ENCODE data around the gene REV1.
"Not testable (repeated sequence)": the region's sequence is repeated elsewhere in the genome, so short reads cannot be mapped to it uniquely, and the experiment has no call there.

The REV1 gene

GRCh38 chr2:99475095-99475494 is 14.7 kb downstream of the REV1 start:
- H3K9me3 Mint-ChIP-seq, H3K27me3 Mint-ChIP-seq, H3K4me3 Mint-ChIP-seq: not testable (repeated sequence)
- H3K4me1 Mint-ChIP-seq (ENCODE audit: low read depth) = peaks cover 60% of the 10 kb centered on the region
- H3K36me3 Mint-ChIP-seq (ENCODE audit: low read depth) = peaks cover 28% of the 10 kb centered on the region
- peak overlapping the region; percentile 59 for H3K27ac Mint-ChIP-seq

GRCh38 chr2:99473518-99474083 is 16.2 kb downstream of the REV1 start:
- peaks cover 28% of the 10 kb centered on the region for H3K36me3 Mint-ChIP-seq (ENCODE audit: low read depth)
- H3K4me1 Mint-ChIP-seq (ENCODE audit: low read depth) = peaks cover 59% of the 10 kb centered on the region
- H3K27ac Mint-ChIP-seq = no peak overlapping the region
- H3K4me3 Mint-ChIP-seq = no peak overlapping the region
- no peaks in the 10 kb centered on the region for H3K9me3 Mint-ChIP-seq
- no peaks in the 10 kb centered on the region for H3K27me3 Mint-ChIP-seq

- Mint-ChIP-seq H3K27ac (no peak overlapping the region), H3K4me1 (ENCODE audit: low read depth) (peaks cover 57% of the 10 kb centered on the region), H3K36me3 (ENCODE audit: low read depth) (peaks cover 24% of the 10 kb centered on the region), H3K27me3 (no peaks in the 10 kb centered on the region), H3K9me3 (no peaks in the 10 kb centered on the region), H3K4me3 (no peak overlapping the region)
These were observed 17.2 kb downstream of the REV1 start for GRCh38 chr2:99472600-99472960.

- Mint-ChIP-seq H3K9me3 (no peaks in the 10 kb centered on the region), H3K4me1 (ENCODE audit: low read depth) (peaks cover 58% of the 10 kb centered on the region), H3K27me3 (no peaks in the 10 kb centered on the region), H3K36me3 (ENCODE audit: low read depth) (peaks cover 21% of the 10 kb centered on the region), H3K4me3 (no peak overlapping the region), H3K27ac (peak overlapping the region; percentile 3)
These were observed 17.9 kb downstream of the REV1 start for GRCh38 chr2:99471654-99472599.

GRCh38 chr2:99470957-99471356 is 18.9 kb downstream of the REV1 start:
- Mint-ChIP-seq H3K4me3 (no peak overlapping the region), H3K4me1 (ENCODE audit: low read depth) (peaks cover 53% of the 10 kb centered on the region), H3K27me3 (no peaks in the 10 kb centered on the region), H3K9me3 (no peaks in the 10 kb centered on the region), H3K27ac (no peak overlapping the region), H3K36me3 (ENCODE audit: low read depth) (peaks cover 21% of the 10 kb centered on the region)

- H3K27me3 Mint-ChIP-seq, H3K27ac Mint-ChIP-seq, H3K4me3 Mint-ChIP-seq, H3K9me3 Mint-ChIP-seq: not testable (repeated sequence)
- Mint-ChIP-seq H3K36me3 (ENCODE audit: low read depth) (peaks cover 21% of the 10 kb centered on the region), H3K4me1 (ENCODE audit: low read depth) (peaks cover 53% of the 10 kb centered on the region)
These were observed 19.4 kb downstream of the REV1 start for GRCh38 chr2:99470459-99470858.

- Mint-ChIP-seq H3K4me3 (no peak overlapping the region), H3K27ac (no peak overlapping the region), H3K36me3 (ENCODE audit: low read depth) (peaks cover 22% of the 10 kb centered on the region), H3K27me3 (no peaks in the 10 kb centered on the region), H3K9me3 (no peaks in the 10 kb centered on the region), H3K4me1 (ENCODE audit: low read depth) (peaks cover 44% of the 10 kb centered on the region)
These were observed 20.4 kb downstream of the REV1 start for GRCh38 chr2:99469394-99469793.

- H3K36me3 Mint-ChIP-seq (ENCODE audit: low read depth) = peaks cover 30% of the 10 kb centered on the region
- H3K4me1 Mint-ChIP-seq (ENCODE audit: low read depth) = peaks cover 35% of the 10 kb centered on the region
- H3K27me3 Mint-ChIP-seq = no peaks in the 10 kb centered on the region
- H3K27ac Mint-ChIP-seq = no peak overlapping the region
- no peaks in the 10 kb centered on the region for H3K9me3 Mint-ChIP-seq
- H3K4me3 Mint-ChIP-seq = no peak overlapping the region
These were observed 21.7 kb downstream of the REV1 start for GRCh38 chr2:99468155-99468554.

- H3K27me3 Mint-ChIP-seq = no peaks in the 10 kb centered on the region
- no peak overlapping the region for H3K27ac Mint-ChIP-seq
- no peak overlapping the region for H3K4me3 Mint-ChIP-seq
- peaks cover 28% of the 10 kb centered on the region for H3K36me3 Mint-ChIP-seq (ENCODE audit: low read depth)
- peaks cover 34% of the 10 kb centered on the region for H3K4me1 Mint-ChIP-seq (ENCODE audit: low read depth)
- H3K9me3 Mint-ChIP-seq = no peaks in the 10 kb centered on the region
These were observed 22.4 kb downstream of the REV1 start for GRCh38 chr2:99467390-99467789.

- Mint-ChIP-seq H3K36me3 (ENCODE audit: low read depth) (peaks cover 54% of the 10 kb centered on the region), H3K27ac (no peak overlapping the region), H3K4me1 (ENCODE audit: low read depth) (no peaks in the 10 kb centered on the region), H3K27me3 (no peaks in the 10 kb centered on the region), H3K4me3 (no peak overlapping the region), H3K9me3 (no peaks in the 10 kb centered on the region)
These were observed 27.9 kb downstream of the REV1 start for GRCh38 chr2:99461828-99462483.

GRCh38 chr2:99458529-99458928 is 31.3 kb downstream of the REV1 start:
- Mint-ChIP-seq H3K4me1 (ENCODE audit: low read depth) (no peaks in the 10 kb centered on the region), H3K27me3 (no peaks in the 10 kb centered on the region), H3K27ac (no peak overlapping the region), H3K4me3 (no peak overlapping the region), H3K9me3 (no peaks in the 10 kb centered on the region), H3K36me3 (ENCODE audit: low read depth) (peaks cover 75% of the 10 kb centered on the region)

- Mint-ChIP-seq H3K27ac (no peak overlapping the region), H3K4me3 (no peak overlapping the region), H3K9me3 (no peaks in the 10 kb centered on the region), H3K4me1 (ENCODE audit: low read depth) (no peaks in the 10 kb centered on the region), H3K36me3 (ENCODE audit: low read depth) (peaks cover 69% of the 10 kb centered on the region), H3K27me3 (no peaks in the 10 kb centered on the region)
These were observed 38.1 kb downstream of the REV1 start for GRCh38 chr2:99451686-99452085.

GRCh38 chr2:99451280-99451679 is 38.5 kb downstream of the REV1 start:
- Mint-ChIP-seq H3K4me3 (no peak overlapping the region), H3K27ac (no peak overlapping the region), H3K4me1 (ENCODE audit: low read depth) (no peaks in the 10 kb centered on the region)

GRCh38 chr2:99450199-99450598 is 39.6 kb downstream of the REV1 start:
- H3K36me3 Mint-ChIP-seq (ENCODE audit: low read depth) = peaks cover 60% of the 10 kb centered on the region
- H3K4me1 Mint-ChIP-seq (ENCODE audit: low read depth) = peaks cover 1% of the 10 kb centered on the region
- no peak overlapping the region for H3K4me3 Mint-ChIP-seq
- H3K27me3 Mint-ChIP-seq = no peaks in the 10 kb centered on the region
- H3K27ac Mint-ChIP-seq = no peak overlapping the region
- no peaks in the 10 kb centered on the region for H3K9me3 Mint-ChIP-seq

More at GRCh38 chr2:99451280-99451679, 38.5 kb downstream of the REV1 start:
- Mint-ChIP-seq H3K27me3 (no peaks in the 10 kb centered on the region), H3K36me3 (ENCODE audit: low read depth) (peaks cover 68% of the 10 kb centered on the region), H3K9me3 (no peaks in the 10 kb centered on the region)

GRCh38 chr2:99448556-99448955 is 41.3 kb downstream of the REV1 start:
- no peaks in the 10 kb centered on the region for H3K9me3 Mint-ChIP-seq
- H3K4me1 Mint-ChIP-seq (ENCODE audit: low read depth) = peaks cover 8% of the 10 kb centered on the region
- H3K27me3 Mint-ChIP-seq = no peaks in the 10 kb centered on the region
- no peak overlapping the region for H3K27ac Mint-ChIP-seq
- no peak overlapping the region for H3K4me3 Mint-ChIP-seq
- H3K36me3 Mint-ChIP-seq (ENCODE audit: low read depth) = peaks cover 56% of the 10 kb centered on the region

Data from stimulated activated naive CD8-positive, alpha-beta T cell treated with anti-CD3 and anti-CD28 coated beads, Interleukin-15, Interleukin-2, amounts not matched to agents 100 ng/mL and 50 ng/mL, for 24 hours (primary cell).